Dorsolateral prefrontal cortex (tissue), 118 donors: ENCODE measurements around the gene FOXQ1. TPM values are rescaled to one million over a fixed set of nuclear protein-coding genes. Genes with fewer than 3 reads are reported as not detected.

Experiments
- total RNA-seq, 120 experiments: library from RNA; stranded (reverse); gene quantifications; one replicate each; pipeline versions ENCODE4 v1.2.3 to v1.2.4, GENCODE V29; 2022

The FOXQ1 gene
- total RNA-seq, 120 experiments from 2014 or later = 1.4 to 10.0 (median 4.2) TPM

Other genes starting within 250 kb of the FOXQ1 start
- 10 to 100 TPM in 1 of 120 experiments, 1 to 10 TPM in 119; 1.1 to 10.6 (median 4.2) TPM for gene FOXF2, start 77.5 kb downstream of the FOXQ1 start, total RNA-seq